IPS DF 4.7 (cell line): Measurements from ENCODE around the gene KIAA1958.
"Not testable (repeated sequence)": the region's sequence is repeated elsewhere in the genome, so short reads cannot be mapped to it uniquely, and the experiment has no call there.

Experiments used
- DNase-seq: peaks from one replicate; pipeline ENCODE4 v3.0.0-alpha.2; 2013; ENCODE audit warnings: low spot score; ENCODE audit errors: extremely low read depth

Gene KIAA1958

GRCh38 chr9:112555101-112555643 lies 68.5 kb downstream of the KIAA1958 start:
- DNase-seq, result no peak

GRCh38 chr9:112555844-112556482 lies 69.3 kb downstream of the KIAA1958 start:
- no peak for DNase-seq

GRCh38 chr9:112556497-112557442 lies 70.1 kb downstream of the KIAA1958 start:
- no peak for DNase-seq

GRCh38 chr9:112558476-112558875 lies 71.8 kb downstream of the KIAA1958 start:
- DNase-seq, result no peak

- DNase-seq, result no peak
Observed at GRCh38 chr9:112558978-112559377, 72.4 kb downstream of the KIAA1958 start.

- DNase-seq, result no peak
Observed at GRCh38 chr9:112559629-112560413, 73.2 kb downstream of the KIAA1958 start.

- no peak for DNase-seq
Observed at GRCh38 chr9:112562235-112562958, 75.8 kb downstream of the KIAA1958 start.

GRCh38 chr9:112569186-112569585 lies 82.6 kb downstream of the KIAA1958 start:
- DNase-seq, result no peak

- DNase-seq, result no peak
Observed at GRCh38 chr9:112570671-112571167, 84.1 kb downstream of the KIAA1958 start.

GRCh38 chr9:112571624-112572355 lies 85.2 kb downstream of the KIAA1958 start:
- DNase-seq, result no peak

- DNase-seq, result no peak
Observed at GRCh38 chr9:112572416-112572815, 85.8 kb downstream of the KIAA1958 start.

- DNase-seq, result no peak
Observed at GRCh38 chr9:112574008-112574407, 87.4 kb downstream of the KIAA1958 start.

GRCh38 chr9:112575107-112575506 lies 88.5 kb downstream of the KIAA1958 start:
- no peak for DNase-seq

GRCh38 chr9:112581469-112582176 lies 95.0 kb downstream of the KIAA1958 start:
- no peak for DNase-seq

- DNase-seq, result no peak
Observed at GRCh38 chr9:112582371-112583262, 96.0 kb downstream of the KIAA1958 start.

- DNase-seq, result no peak
Observed at GRCh38 chr9:112586599-112587155, 100.0 kb downstream of the KIAA1958 start.

GRCh38 chr9:112591875-112592274 lies 105.2 kb downstream of the KIAA1958 start:
- DNase-seq, result not testable (repeated sequence)

- no peak for DNase-seq
Observed at GRCh38 chr9:112599732-112600131, 113.1 kb downstream of the KIAA1958 start.
